Activated CD4-positive, alpha-beta memory T cell treated with anti-CD3 and anti-CD28 coated beads, Interleukin-2, amount 10 ng/mL, durations not matched to agents 7 days and 5 days (primary cell): Measurements from ENCODE around the gene CRISPLD2. TPM values are rescaled to one million over a fixed set of nuclear protein-coding genes. Genes with fewer than 3 reads are reported as not detected.

Source experiments
- CTCF ChIA-PET: fragments of 350-600 bp; sonication (Branson Sonifier 250); formaldehyde crosslinking; loops from one replicate; lab custom pipeline; 2021; ENCODE audit warnings: antibody characterized with exemption, inconsistent platforms; lab: Charles Lee
- POLR2A ChIA-PET: fragments of 350-600 bp; sonication (Branson Sonifier 250); formaldehyde crosslinking; loops from one replicate; lab custom pipeline; 2021; ENCODE audit warnings: antibody characterized with exemption; lab: Charles Lee
- DNase-seq: peaks from one replicate; pipeline ENCODE4 v3.0.0-alpha.2; 2020
- H3K27ac Mint-ChIP-seq: one replicate; pipeline ENCODE4 v1.8.0; 2021; ENCODE audit warnings: mild to moderate bottlenecking, mixed read lengths
- H3K27me3 Mint-ChIP-seq: one replicate; pipeline ENCODE4 v1.8.0; 2021; ENCODE audit warnings: mixed read lengths
- H3K36me3 Mint-ChIP-seq: one replicate; pipeline ENCODE4 v1.8.0; 2021; ENCODE audit warnings: low read depth, mixed read lengths
- H3K4me1 Mint-ChIP-seq: one replicate; pipeline ENCODE4 v1.8.0; 2021; ENCODE audit warnings: mixed read lengths
- H3K4me3 Mint-ChIP-seq: one replicate; pipeline ENCODE4 v1.8.0; 2021; ENCODE audit warnings: mild to moderate bottlenecking, mixed read lengths
- H3K9me3 Mint-ChIP-seq: one replicate; pipeline ENCODE4 v1.8.0; 2021; ENCODE audit warnings: mixed read lengths
- total RNA-seq, 2 experiments: library from RNA; stranded (reverse); gene quantifications; one replicate each; pipeline ENCODE4 v1.2.3, GENCODE V29; 2021

The CRISPLD2 gene
- total RNA-seq, 2 experiments from 2014 or later = 0.18 to 0.23 TPM

DNA sequence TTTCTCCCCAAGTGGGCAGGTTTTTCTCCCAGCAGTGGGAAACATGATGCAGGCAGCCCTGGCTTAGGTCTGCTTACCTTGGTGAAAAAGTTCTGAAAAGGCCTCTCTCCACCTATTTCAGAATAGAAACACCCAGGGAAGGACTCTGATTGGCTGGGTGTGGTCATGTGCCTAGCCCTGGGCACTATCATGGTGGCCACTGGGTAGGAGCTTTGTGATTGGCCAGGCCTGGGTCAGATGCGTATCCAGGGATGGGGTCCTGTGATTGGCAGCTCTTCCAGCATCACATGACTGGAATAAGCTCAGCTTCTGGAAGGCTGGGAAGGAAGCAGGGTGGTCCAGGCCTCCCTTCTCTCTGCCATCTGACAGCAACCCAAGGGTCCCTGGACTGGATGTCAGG, 138.0 kb downstream of the CRISPLD2 start:
- no peak for DNase-seq
- Mint-ChIP-seq H3K4me3 (no peak overlapping the region), H3K9me3 (no peaks in the 10 kb centered on the region), H3K4me1 (no peaks in the 10 kb centered on the region), H3K27me3 (peaks cover 5% of the 10 kb centered on the region), H3K36me3 (no peaks in the 10 kb centered on the region), H3K27ac (no peak overlapping the region)
- POLR2A ChIA-PET = no interaction called here
- CTCF ChIA-PET = interaction anchor here (0.9 to 1.8 kb wide), 2 partner anchors 12 to 203 kb away, joined by 3 to 8 read pairs; no protein-coding TSS in a partner anchor

Other genes starting within 250 kb of the CRISPLD2 start
- 100 to 1,000 TPM; 676 to 689 TPM for gene COTL1, start 201.9 kb upstream of the CRISPLD2 start, total RNA-seq
- gene KLHL36, start 171.5 kb upstream of the CRISPLD2 start, total RNA-seq = 10 to 100 TPM; 45.7 to 49.0 TPM
- 10 to 100 TPM; 92.2 to 94.4 TPM for gene USP10, start 120.0 kb upstream of the CRISPLD2 start, total RNA-seq
- gene ZDHHC7, start 191.6 kb downstream of the CRISPLD2 start, total RNA-seq = 10 to 100 TPM; 24.6 to 25.1 TPM
- gene KIAA0513, start 207.8 kb downstream of the CRISPLD2 start, total RNA-seq = 1 to 10 TPM; 7.4 to 7.9 TPM